CD14-positive monocyte (primary cell): ENCODE data around the gene SLC39A3. TPM values are rescaled to one million over a fixed set of nuclear protein-coding genes. Genes with fewer than 3 reads are reported as not detected.

Experiments
- DNase-seq, 3 donors: peaks; one replicate each; pipeline ENCODE4 v3.0.0-alpha.2; 2011 to 2022
- H2AFZ ChIP-seq: 2 replicates; pipeline ENCODE4 v1.6.0; 2012; ENCODE audit warnings: mild to moderate bottlenecking, low read depth, low read length, inconsistent platforms; ENCODE audit not compliant: insufficient read depth, poor library complexity, severe bottlenecking
- H3K27ac ChIP-seq, 2 donors: 1 replicate in 1 of 2; 2 replicates in 1 of 2; pipeline ENCODE4 v1.5.1; 2012 to 2013; ENCODE audit warnings: low read length in 2 of 2, control low read depth in 1 of 2, inconsistent platforms in 1 of 2, low read depth in 1 of 2, mild to moderate bottlenecking in 1 of 2
- H3K27me3 ChIP-seq, 2 donors: one replicate each; pipeline versions ENCODE4 v1.6.0 to v1.6.1; 2011 to 2013; ENCODE audit warnings: low read length in 2 of 2; ENCODE audit not compliant: control insufficient read depth in 2 of 2, insufficient read depth in 2 of 2
- H3K36me3 ChIP-seq, 2 donors: replicated peaks in 1 of 2; 1 replicate in 1 of 2; 2 replicates in 1 of 2; pipeline versions ENCODE4 v1.5.1 to v1.6.1; 2012 to 2013; ENCODE audit warnings: low read length in 2 of 2, control low read depth in 1 of 2, inconsistent platforms in 1 of 2, mild to moderate bottlenecking in 1 of 2; ENCODE audit not compliant: insufficient read depth in 2 of 2, control insufficient read depth in 1 of 2
- H3K4me1 ChIP-seq, 2 donors: 1 replicate in 1 of 2; 2 replicates in 1 of 2; pipeline versions ENCODE4 v1.5.1 to v1.6.1; 2012 to 2013; ENCODE audit warnings: low read length in 2 of 2, control low read depth in 1 of 2, inconsistent platforms in 1 of 2, mild to moderate bottlenecking in 1 of 2, moderate library complexity in 1 of 2; ENCODE audit not compliant: insufficient read depth in 2 of 2, control insufficient read depth in 1 of 2
- H3K4me2 ChIP-seq: replicated peaks from 2 replicates; pipeline ENCODE3; 2012; ENCODE audit warnings: low read length, moderate library complexity, mild to moderate bottlenecking; ENCODE audit not compliant: poor library complexity, severe bottlenecking; ENCODE audit errors: extremely low read depth
- H3K4me3 ChIP-seq, 3 experiments: fragments of 200-600 bp in 1 of 3; sonication (generic) in 1 of 3; replicated peaks in 1 of 3; 1 replicate in 2 of 3; 2 replicates in 1 of 3; pipeline ENCODE4 v1.5.1; 2011 to 2013; ENCODE audit warnings: low read length in 3 of 3, mild to moderate bottlenecking in 3 of 3, control low read depth in 2 of 3, low read depth in 2 of 3, inconsistent platforms in 1 of 3, moderate library complexity in 1 of 3
- H3K79me2 ChIP-seq: 2 replicates; pipeline ENCODE4 v1.6.0; 2012; ENCODE audit warnings: mild to moderate bottlenecking, control low read depth, inconsistent platforms, low read length, moderate library complexity; ENCODE audit not compliant: insufficient read depth
- H3K9ac ChIP-seq: 2 replicates; pipeline ENCODE4 v1.6.0; 2017; ENCODE audit warnings: low read length, mild to moderate bottlenecking; ENCODE audit not compliant: insufficient read depth, poor library complexity, severe bottlenecking
- H3K9me3 ChIP-seq, 2 donors: replicated peaks in 1 of 2; 1 replicate in 1 of 2; 2 replicates in 1 of 2; pipeline versions ENCODE4 v1.5.1 to v1.6.1; 2012 to 2013; ENCODE audit warnings: low read length in 2 of 2, control low read depth in 1 of 2; ENCODE audit not compliant: control insufficient read depth in 1 of 2, insufficient read depth in 1 of 2
- H4K20me1 ChIP-seq: 2 replicates; pipeline ENCODE4 v1.6.0; 2012; ENCODE audit warnings: mild to moderate bottlenecking, low read length, control low read depth, moderate library complexity; ENCODE audit not compliant: insufficient read depth
- H3K27ac Mint-ChIP-seq, 7 donors: one replicate each; pipeline ENCODE4 v1.8.0; 2020; ENCODE audit warnings: mild to moderate bottlenecking in 7 of 7, mixed read lengths in 7 of 7, moderate library complexity in 6 of 7, inconsistent platforms in 2 of 7
- H3K27me3 Mint-ChIP-seq, 3 donors: one replicate each; pipeline ENCODE4 v1.8.0; 2021 to 2022; ENCODE audit warnings: low read depth in 3 of 3, mild to moderate bottlenecking in 3 of 3, mixed read lengths in 3 of 3, moderate library complexity in 3 of 3, inconsistent platforms in 1 of 3
- H3K36me3 Mint-ChIP-seq, 2 donors: one replicate each; pipeline ENCODE4 v1.8.0; 2020; ENCODE audit warnings: mixed read lengths in 2 of 2, inconsistent platforms in 1 of 2, mild to moderate bottlenecking in 1 of 2
- H3K4me1 Mint-ChIP-seq: one replicate; pipeline ENCODE4 v1.8.0; 2020; ENCODE audit warnings: mild to moderate bottlenecking, mixed read lengths
- H3K4me3 Mint-ChIP-seq, 2 donors: one replicate each; pipeline ENCODE4 v1.8.0; 2020; ENCODE audit warnings: mild to moderate bottlenecking in 2 of 2, mixed read lengths in 2 of 2, moderate library complexity in 1 of 2
- H3K9me3 Mint-ChIP-seq, 7 donors: one replicate each; pipeline ENCODE4 v1.8.0; 2020 to 2022; ENCODE audit warnings: mixed read lengths in 7 of 7, mild to moderate bottlenecking in 6 of 7, moderate library complexity in 6 of 7, inconsistent platforms in 2 of 7
- WGBS: methylation state at CpG from one replicate; pipeline ENCODE4 v1.1.5; 2013; ENCODE audit warnings: missing lambda C conversion rate; ENCODE audit not compliant: insufficient coverage; 5-methylcytosine and 5-hydroxymethylcytosine counted together
- intact Hi-C, 2 donors: fragments of 100-400 bp; cut with micrococcal nuclease; formaldehyde crosslinking; loops; one replicate each; pipeline versions ENCODE4 v1.15.0 to v1.15.1; 2023
- polyA plus RNA-seq, 3 donors: library from polyadenylated mRNA; depleted of rRNA in 1 of 3; unstranded in 2 of 3; stranded (reverse) in 1 of 3; fragments of 300-500 nt in 2 of 3; fragments of >200 nt in 1 of 3; fragmentation: Illumina TruSeq in 2 of 3; gene quantifications; 1 replicate in 2 of 3; 2 replicates in 1 of 3; pipeline ENCODE4 v1.2.3, GENCODE V29; 2012 to 2021
- TF ChIP-seq, protein P1 (sequence below): fragments of 200-600 bp; IDR thresholded peaks from one replicate; pipeline ENCODE4 v1.8.0; 2022; ENCODE audit warnings: antibody characterized with exemption, mild to moderate bottlenecking

The SLC39A3 gene
- polyA plus RNA-seq, 3 donors, result 14.2 to 39.5 (median 37.0) TPM

- peaks cover 14% of the 10 kb centered on the region in 2 donors for H3K9me3 ChIP-seq
- TF ChIP-seq, protein P1, sequence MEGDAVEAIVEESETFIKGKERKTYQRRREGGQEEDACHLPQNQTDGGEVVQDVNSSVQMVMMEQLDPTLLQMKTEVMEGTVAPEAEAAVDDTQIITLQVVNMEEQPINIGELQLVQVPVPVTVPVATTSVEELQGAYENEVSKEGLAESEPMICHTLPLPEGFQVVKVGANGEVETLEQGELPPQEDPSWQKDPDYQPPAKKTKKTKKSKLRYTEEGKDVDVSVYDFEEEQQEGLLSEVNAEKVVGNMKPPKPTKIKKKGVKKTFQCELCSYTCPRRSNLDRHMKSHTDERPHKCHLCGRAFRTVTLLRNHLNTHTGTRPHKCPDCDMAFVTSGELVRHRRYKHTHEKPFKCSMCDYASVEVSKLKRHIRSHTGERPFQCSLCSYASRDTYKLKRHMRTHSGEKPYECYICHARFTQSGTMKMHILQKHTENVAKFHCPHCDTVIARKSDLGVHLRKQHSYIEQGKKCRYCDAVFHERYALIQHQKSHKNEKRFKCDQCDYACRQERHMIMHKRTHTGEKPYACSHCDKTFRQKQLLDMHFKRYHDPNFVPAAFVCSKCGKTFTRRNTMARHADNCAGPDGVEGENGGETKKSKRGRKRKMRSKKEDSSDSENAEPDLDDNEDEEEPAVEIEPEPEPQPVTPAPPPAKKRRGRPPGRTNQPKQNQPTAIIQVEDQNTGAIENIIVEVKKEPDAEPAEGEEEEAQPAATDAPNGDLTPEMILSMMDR, result no peak
- no peaks in the 10 kb centered on the region for H3K79me2 ChIP-seq
- H4K20me1 ChIP-seq, result no peaks in the 10 kb centered on the region
- H3K27ac ChIP-seq, result no peak overlapping the region
- H3K4me3 ChIP-seq, result no peak overlapping the region
- Mint-ChIP-seq H3K4me3 (no peak overlapping the region), H3K27me3 (peaks cover 0 to 8% (median 5%) of the 10 kb centered on the region in 3 donors), H3K9me3 (peaks cover 10 to 22% (median 13%) of the 10 kb centered on the region in 7 donors), H3K4me1 (peaks cover 15% of the 10 kb centered on the region), H3K27ac (no peak overlapping the region), H3K36me3 (no peaks in the 10 kb centered on the region)
- H3K36me3 ChIP-seq, result no peaks in the 10 kb centered on the region
- no peak overlapping the region for H3K4me2 ChIP-seq
- peak in 1 of 3 donors; percentile 2 for DNase-seq
- intact Hi-C loops, result no loop called here
- 100% methylated on average over 2 of the region's 5 CpGs for WGBS
- H2AFZ ChIP-seq, result no peak overlapping the region
- H3K9ac ChIP-seq, result no peak overlapping the region
- H3K27me3 ChIP-seq, result no peaks in the 10 kb centered on the region
- peaks cover 0 to 13% of the 10 kb centered on the region in 2 donors for H3K4me1 ChIP-seq
Observed at GRCh38 chr19:2711875-2712205, 28.0 kb downstream of the SLC39A3 start.

DNA sequence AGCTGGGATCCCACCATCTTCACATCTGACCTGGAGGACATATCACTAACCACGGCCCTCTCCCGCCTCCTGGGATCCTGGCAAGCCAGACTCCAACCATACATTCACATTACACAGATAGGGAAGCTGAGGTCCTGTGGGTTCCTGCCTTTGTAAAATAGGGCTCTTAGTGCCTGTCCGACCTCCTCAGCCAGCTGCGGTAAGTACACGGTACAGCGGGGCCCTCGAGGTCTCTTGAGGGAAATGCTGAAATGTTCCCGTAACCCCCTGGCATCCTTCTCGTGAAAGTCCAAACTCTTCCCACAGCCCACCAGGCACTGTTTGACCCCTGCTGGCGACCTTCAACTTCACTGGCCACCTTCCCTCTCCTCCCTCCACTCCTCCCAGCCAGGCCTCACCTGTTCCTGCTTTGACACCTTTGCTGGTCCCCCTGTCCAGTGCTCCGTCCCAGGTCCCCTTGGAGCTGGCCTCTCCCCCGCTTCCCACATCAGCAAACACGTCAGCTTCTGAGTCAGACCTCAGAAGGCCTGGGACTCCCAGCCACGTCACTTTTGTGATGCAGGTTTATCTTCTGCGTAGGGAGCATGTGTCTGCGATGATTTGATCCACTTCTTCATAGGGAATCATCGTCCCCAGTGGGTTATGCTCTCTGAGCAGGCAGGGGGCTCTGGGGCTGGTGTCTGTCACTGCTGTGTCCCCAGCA, 28.5 kb downstream of the SLC39A3 start:
- Mint-ChIP-seq H3K9me3 (peaks cover 10 to 22% (median 13%) of the 10 kb centered on the region in 7 donors), H3K27me3 (peaks cover 0 to 8% (median 5%) of the 10 kb centered on the region in 3 donors), H3K27ac (peak overlapping the region in 1 of 7 donors; percentile 84), H3K36me3 (no peaks in the 10 kb centered on the region), H3K4me1 (peaks cover 15% of the 10 kb centered on the region), H3K4me3 (no peak overlapping the region)
- H3K36me3 ChIP-seq, result no peaks in the 10 kb centered on the region
- no peaks in the 10 kb centered on the region for H3K79me2 ChIP-seq
- H3K27me3 ChIP-seq, result no peaks in the 10 kb centered on the region
- H3K27ac ChIP-seq, result no peak overlapping the region
- no peak overlapping the region for H3K9ac ChIP-seq
- no peaks in the 10 kb centered on the region for H4K20me1 ChIP-seq
- peaks cover 14% of the 10 kb centered on the region in 2 donors for H3K9me3 ChIP-seq
- no peak overlapping the region for H3K4me3 ChIP-seq
- H2AFZ ChIP-seq, result no peak overlapping the region
- TF ChIP-seq, protein P1, result no peak
- WGBS, result 53% methylated on average over 10 of the region's 17 CpGs
- H3K4me2 ChIP-seq, result no peak overlapping the region
- intact Hi-C loops, result no loop called here
- peaks cover 0 to 13% of the 10 kb centered on the region in 2 donors for H3K4me1 ChIP-seq
- peak in 2 of 3 donors; percentile 35 to 53 for DNase-seq
